H9 (cell line): ENCODE results near the gene GHR. TPM values are rescaled to one million over a fixed set of nuclear protein-coding genes. Genes with fewer than 3 reads are reported as not detected.

Experiments
- DNase-seq: peaks from one replicate; pipeline ENCODE4 v3.0.0-alpha.2; 2017
- H2AFZ ChIP-seq: one replicate; pipeline ENCODE4 v1.6.1; 2013; ENCODE audit warnings: mild to moderate bottlenecking, low read length, control low read depth, moderate library complexity
- H2AK5ac ChIP-seq: 2 replicates; pipeline ENCODE4 v1.6.1; 2013; ENCODE audit warnings: low read length, control low read depth, mixed read lengths; ENCODE audit not compliant: insufficient read length
- H2BK120ac ChIP-seq: one replicate; pipeline ENCODE4 v1.6.1; 2013; ENCODE audit warnings: low read depth, mild to moderate bottlenecking, low read length, control low read depth, inconsistent platforms; ENCODE audit not compliant: poor library complexity, severe bottlenecking
- H2BK12ac ChIP-seq: 2 replicates; pipeline ENCODE4 v1.6.1; 2013; ENCODE audit warnings: low read length, control low read depth, mixed read lengths, low read depth; ENCODE audit not compliant: insufficient read length
- H2BK15ac ChIP-seq: 2 replicates; pipeline ENCODE4 v1.6.1; 2013; ENCODE audit warnings: low read depth, low read length, control low read depth
- H2BK20ac ChIP-seq: one replicate; pipeline ENCODE4 v1.6.1; 2013; ENCODE audit warnings: low read depth, mild to moderate bottlenecking, low read length, control low read depth, inconsistent platforms; ENCODE audit not compliant: poor library complexity, severe bottlenecking
- H2BK5ac ChIP-seq: 2 replicates; pipeline ENCODE4 v1.6.1; 2013; ENCODE audit warnings: low read length, control low read depth, mixed read lengths; ENCODE audit not compliant: insufficient read length
- H3K14ac ChIP-seq: 2 replicates; pipeline ENCODE4 v1.6.1; 2013; ENCODE audit warnings: low read length, control low read depth; ENCODE audit not compliant: insufficient read depth
- H3K18ac ChIP-seq: 2 replicates; pipeline ENCODE4 v1.6.1; 2013; ENCODE audit warnings: low read depth, mild to moderate bottlenecking, mixed read lengths, low read length, control low read depth; ENCODE audit not compliant: insufficient read length
- H3K23ac ChIP-seq: 2 replicates; pipeline ENCODE4 v1.6.1; 2013; ENCODE audit warnings: low read length, control low read depth, mixed read lengths, low read depth; ENCODE audit not compliant: insufficient read length
- H3K23me2 ChIP-seq: 2 replicates; pipeline ENCODE4 v1.6.1; 2013; ENCODE audit warnings: low read depth, mild to moderate bottlenecking, mixed read lengths, low read length, control low read depth; ENCODE audit not compliant: insufficient read length, poor library complexity, severe bottlenecking
- H3K27ac ChIP-seq: 2 replicates; pipeline ENCODE4 v1.5.1; 2013; ENCODE audit warnings: low read length, control low read depth, mixed read lengths, low read depth; ENCODE audit not compliant: insufficient read length
- H3K27me3 ChIP-seq: 2 replicates; pipeline ENCODE4 v1.6.1; 2013; ENCODE audit warnings: low read length, control low read depth, inconsistent platforms; ENCODE audit not compliant: insufficient read depth
- H3K4ac ChIP-seq: 2 replicates; pipeline ENCODE4 v1.6.1; 2013; ENCODE audit warnings: low read depth, mild to moderate bottlenecking, control low read depth, inconsistent platforms, low read length, moderate library complexity
- H3K4me1 ChIP-seq: 2 replicates; pipeline ENCODE4 v1.6.1; 2013; ENCODE audit warnings: low read length, control low read depth, inconsistent platforms; ENCODE audit not compliant: insufficient read depth
- H3K4me2 ChIP-seq: 2 replicates; pipeline ENCODE4 v1.6.1; 2013; ENCODE audit warnings: low read length, control low read depth, mixed read lengths; ENCODE audit not compliant: insufficient read length, insufficient read depth
- H3K56ac ChIP-seq: 2 replicates; pipeline ENCODE4 v1.6.1; 2013; ENCODE audit warnings: low read depth, mild to moderate bottlenecking, mixed read lengths, low read length, control low read depth; ENCODE audit not compliant: insufficient read length
- H3K79me1 ChIP-seq: 2 replicates; pipeline ENCODE4 v1.6.1; 2013; ENCODE audit warnings: low read depth, mild to moderate bottlenecking, moderate library complexity, low read length, control low read depth, inconsistent platforms; ENCODE audit not compliant: insufficient read depth, poor library complexity, severe bottlenecking
- H3K79me2 ChIP-seq: 2 replicates; pipeline ENCODE4 v1.6.1; 2013; ENCODE audit warnings: low read length, control low read depth, inconsistent platforms; ENCODE audit not compliant: insufficient read depth
- H3K9ac ChIP-seq: 2 replicates; pipeline ENCODE4 v1.6.1; 2013; ENCODE audit warnings: low read length, control low read depth, mixed read lengths; ENCODE audit not compliant: insufficient read length; ENCODE audit errors: extremely low read depth
- H3K9me3 ChIP-seq: one replicate; pipeline ENCODE4 v1.6.1; 2013; ENCODE audit warnings: low read depth, low read length, inconsistent platforms; ENCODE audit not compliant: control insufficient read depth
- H3T11ph ChIP-seq: one replicate; pipeline ENCODE4 v1.6.1; 2013; ENCODE audit warnings: mild to moderate bottlenecking, low read length, control low read depth, inconsistent platforms
- H4K20me1 ChIP-seq: one replicate; pipeline ENCODE4 v1.6.1; 2013; ENCODE audit not compliant: control insufficient read depth, insufficient read length, insufficient read depth
- H4K5ac ChIP-seq: 2 replicates; pipeline ENCODE4 v1.6.1; 2013; ENCODE audit warnings: low read depth, mild to moderate bottlenecking, mixed read lengths, low read length, control low read depth; ENCODE audit not compliant: insufficient read length
- H4K8ac ChIP-seq: replicated peaks from 2 replicates; pipeline ENCODE4 v1.6.1; 2013; ENCODE audit warnings: low read length, control low read depth, mixed read lengths, low read depth; ENCODE audit not compliant: insufficient read length
- H4K91ac ChIP-seq: 2 replicates; pipeline ENCODE4 v1.6.1; 2013; ENCODE audit warnings: low read depth, mild to moderate bottlenecking, moderate library complexity, mixed read lengths, low read length, control low read depth; ENCODE audit not compliant: insufficient read length
- H3K27ac Mint-ChIP-seq, 3 experiments: 2 replicates in 2 of 3; 3 replicates in 1 of 3; pipeline ENCODE4 v1.8.0; 2020 to 2021; ENCODE audit warnings: mixed read lengths in 3 of 3, mild to moderate bottlenecking in 1 of 3, moderate library complexity in 1 of 3
- H3K27me3 Mint-ChIP-seq: 2 replicates; pipeline ENCODE4 v1.8.0; 2021; ENCODE audit warnings: low read depth, mild to moderate bottlenecking, moderate library complexity, mixed read lengths
- H3K36me3 Mint-ChIP-seq, 3 experiments: 2 replicates in 2 of 3; 3 replicates in 1 of 3; pipeline ENCODE4 v1.8.0; 2020 to 2021; ENCODE audit warnings: low read depth in 3 of 3, mixed read lengths in 3 of 3; ENCODE audit not compliant: insufficient read depth in 1 of 3
- H3K4me1 Mint-ChIP-seq, 2 experiments: 2 replicates each; pipeline ENCODE4 v1.8.0; 2020; ENCODE audit warnings: mixed read lengths in 2 of 2
- H3K4me3 Mint-ChIP-seq, 2 experiments: 2 replicates in 1 of 2; 3 replicates in 1 of 2; pipeline ENCODE4 v1.8.0; 2020 to 2021; ENCODE audit warnings: mild to moderate bottlenecking in 2 of 2, mixed read lengths in 2 of 2, moderate library complexity in 1 of 2
- H3K9me3 Mint-ChIP-seq, 2 experiments: 2 replicates in 1 of 2; 3 replicates in 1 of 2; pipeline ENCODE4 v1.8.0; 2020; ENCODE audit warnings: mild to moderate bottlenecking in 2 of 2, mixed read lengths in 2 of 2, moderate library complexity in 1 of 2
- CTCF ChIP-seq: fragments of 200-600 bp; sonication (generic); conservative IDR thresholded peaks from 3 replicates; pipeline ENCODE4 v1.8.0; 2021; ENCODE audit warnings: antibody characterized with exemption, mild to moderate bottlenecking
- WGBS: extraction: QIAGEN DNeasy Blood & Tissue Kit; methylation state at CpG from one replicate; pipeline ENCODE4 v1.1.7; 2013; ENCODE audit warnings: missing lambda C conversion rate, low lambda C conversion rate, mixed read lengths; ENCODE audit not compliant: insufficient read length; ENCODE audit errors: extremely low coverage; 5-methylcytosine and 5-hydroxymethylcytosine counted together
- total RNA-seq: library from RNA; stranded (reverse); gene quantifications from 2 replicates; pipeline ENCODE4 v1.2.1, GENCODE V29; 2021

GHR gene
- total RNA-seq, 1 experiment from 2014 or later: 0.20 TPM

DNA sequence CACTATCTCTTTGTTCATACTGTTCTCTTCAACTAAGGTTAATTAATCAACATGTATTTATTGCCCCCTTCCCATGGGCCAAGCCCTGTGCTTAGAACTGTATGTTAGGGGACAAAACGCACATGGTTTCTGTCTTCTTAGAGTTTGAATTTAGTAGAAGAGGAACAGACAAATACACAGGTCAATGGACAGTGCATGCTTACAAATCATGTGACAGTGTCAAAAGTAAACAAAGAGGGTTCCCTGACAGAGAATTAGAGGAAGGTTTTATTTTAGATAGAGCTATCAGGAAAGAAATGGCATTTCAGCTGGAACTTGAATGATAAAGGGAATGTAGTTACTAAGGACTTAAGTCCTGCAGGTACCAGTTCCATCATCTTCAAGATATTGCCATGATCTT, 188.2 kb downstream of the GHR start:
- no peak overlapping the region for H3K27ac Mint-ChIP-seq
- no peak overlapping the region for H2AK5ac ChIP-seq
- no peak for DNase-seq
- WGBS: no CpG with 5 or more reads among the region's 1 CpG
- no peak overlapping the region for H4K5ac ChIP-seq
- H2BK20ac ChIP-seq: no peak overlapping the region
- H3K23me2 ChIP-seq: no peaks in the 10 kb centered on the region
- H4K20me1 ChIP-seq: no peaks in the 10 kb centered on the region
- H3K27me3 Mint-ChIP-seq: peaks cover 2% of the 10 kb centered on the region; the same call in 1 of the 2 replicates
- H2BK120ac ChIP-seq: no peak overlapping the region
- no peaks in the 10 kb centered on the region for H3K79me2 ChIP-seq
- H3K4me2 ChIP-seq: no peak overlapping the region
- H3K18ac ChIP-seq: no peak overlapping the region
- H3K27ac ChIP-seq: no peak overlapping the region
- no peak overlapping the region for H3K23ac ChIP-seq
- H3K4me1 Mint-ChIP-seq: peaks cover 5 to 8% of the 10 kb centered on the region in 2 experiments
- no peak overlapping the region for H4K91ac ChIP-seq
- H2BK15ac ChIP-seq: no peak overlapping the region
- H3K9me3 ChIP-seq: no peaks in the 10 kb centered on the region
- no peaks in the 10 kb centered on the region; a peak in 1 of 5 replicates for H3K9me3 Mint-ChIP-seq
- H4K8ac ChIP-seq: no peak overlapping the region
- H2AFZ ChIP-seq: no peak overlapping the region
- H2BK5ac ChIP-seq: no peak overlapping the region
- H3K79me1 ChIP-seq: no peaks in the 10 kb centered on the region
- H3K56ac ChIP-seq: no peak overlapping the region
- no peaks in the 10 kb centered on the region for H3K36me3 Mint-ChIP-seq
- H3T11ph ChIP-seq: no peak overlapping the region
- no peak overlapping the region for H3K9ac ChIP-seq
- H3K4me1 ChIP-seq: no peaks in the 10 kb centered on the region; the same call in 1 of the 2 replicates
- H3K4ac ChIP-seq: no peak overlapping the region
- no peak overlapping the region for H2BK12ac ChIP-seq
- no peak overlapping the region for H3K14ac ChIP-seq
- H3K4me3 Mint-ChIP-seq: no peak overlapping the region
- H3K27me3 ChIP-seq: no peaks in the 10 kb centered on the region
- TF ChIP-seq CTCF: no peak
